ENCODE data around the gene FAM120AOS. TPM values are rescaled to one million over a fixed set of nuclear protein-coding genes. Genes with fewer than 3 reads are reported as not detected.

Gene FAM120AOS
- total RNA-seq, 2 experiments from 2014 or later: 47.1 to 55.7 TPM

GRCh38 chr9:93435386-93435785 lies 18.0 kb downstream of the FAM120AOS start:
- POLR2A ChIA-PET: no interaction called here
- H3K9me2 ChIP-seq (ENCODE audit: insufficient read depth, low read length): no peaks in the 10 kb centered on the region

GRCh38 chr9:93434056-93434455 lies 19.3 kb downstream of the FAM120AOS start:
- Histone ChIP-seq H3K9me2 (ENCODE audit: insufficient read depth, low read length) (no peaks in the 10 kb centered on the region), H3K27ac (ENCODE audit: low read depth, low read length, poor library complexity, severe bottlenecking) (no peak overlapping the region), H3K4me1 (ENCODE audit: insufficient read depth, low read length, poor library complexity, severe bottlenecking) (peaks cover 6% of the 10 kb centered on the region), H4K20me1 (ENCODE audit: insufficient read depth, low read length) (no peaks in the 10 kb centered on the region), H2AFZ (ENCODE audit: low read length) (no peak overlapping the region), H3K79me2 (ENCODE audit: insufficient read depth, low read depth, low read length) (no peaks in the 10 kb centered on the region), H3K36me3 (ENCODE audit: insufficient read depth, low read length) (no peaks in the 10 kb centered on the region), H3K9me3 (ENCODE audit: low read length) (no peaks in the 10 kb centered on the region), H3K4me3 (ENCODE audit: low read depth, low read length, poor library complexity, severe bottlenecking) (no peak overlapping the region), H3K4me2 (ENCODE audit: low read length) (no peak overlapping the region)
- ChIA-PET POLR2A (no interaction called here), CTCF (ENCODE audit: unreplicated experiment) (no interaction called here)
- no peak for DNase-seq (ENCODE audit: low spot score)
- BruUV-seq (replicated peaks): no TSS peak
- intact Hi-C loops (cut with micrococcal nuclease; ENCODE audit: unreplicated experiment): loop anchor here (10.0 kb wide), 1 partner anchor 269 kb away; no protein-coding TSS in a partner anchor
- TF ChIP-seq, protein P1, sequence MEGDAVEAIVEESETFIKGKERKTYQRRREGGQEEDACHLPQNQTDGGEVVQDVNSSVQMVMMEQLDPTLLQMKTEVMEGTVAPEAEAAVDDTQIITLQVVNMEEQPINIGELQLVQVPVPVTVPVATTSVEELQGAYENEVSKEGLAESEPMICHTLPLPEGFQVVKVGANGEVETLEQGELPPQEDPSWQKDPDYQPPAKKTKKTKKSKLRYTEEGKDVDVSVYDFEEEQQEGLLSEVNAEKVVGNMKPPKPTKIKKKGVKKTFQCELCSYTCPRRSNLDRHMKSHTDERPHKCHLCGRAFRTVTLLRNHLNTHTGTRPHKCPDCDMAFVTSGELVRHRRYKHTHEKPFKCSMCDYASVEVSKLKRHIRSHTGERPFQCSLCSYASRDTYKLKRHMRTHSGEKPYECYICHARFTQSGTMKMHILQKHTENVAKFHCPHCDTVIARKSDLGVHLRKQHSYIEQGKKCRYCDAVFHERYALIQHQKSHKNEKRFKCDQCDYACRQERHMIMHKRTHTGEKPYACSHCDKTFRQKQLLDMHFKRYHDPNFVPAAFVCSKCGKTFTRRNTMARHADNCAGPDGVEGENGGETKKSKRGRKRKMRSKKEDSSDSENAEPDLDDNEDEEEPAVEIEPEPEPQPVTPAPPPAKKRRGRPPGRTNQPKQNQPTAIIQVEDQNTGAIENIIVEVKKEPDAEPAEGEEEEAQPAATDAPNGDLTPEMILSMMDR (conservative IDR thresholded peaks at IDR 0.05; ENCODE audit: low read length): no peak
- TF ChIP-seq EZH2phosphoT487 (IDR thresholded peaks at IDR 0.05; ENCODE audit: borderline replicate concordance, low read depth, low read length): no peak

More at GRCh38 chr9:93435386-93435785, 18.0 kb downstream of the FAM120AOS start:
- Histone ChIP-seq H2AFZ (ENCODE audit: low read length) (no peak overlapping the region), H3K27ac (ENCODE audit: low read depth, low read length, poor library complexity, severe bottlenecking) (no peak overlapping the region), H3K4me3 (ENCODE audit: low read depth, low read length, poor library complexity, severe bottlenecking) (no peak overlapping the region), H3K9me3 (ENCODE audit: low read length) (no peaks in the 10 kb centered on the region), H3K79me2 (ENCODE audit: insufficient read depth, low read depth, low read length) (no peaks in the 10 kb centered on the region), H3K4me1 (ENCODE audit: insufficient read depth, low read length, poor library complexity, severe bottlenecking) (peaks cover 6% of the 10 kb centered on the region), H3K4me2 (ENCODE audit: low read length) (no peak overlapping the region), H3K36me3 (ENCODE audit: insufficient read depth, low read length) (no peaks in the 10 kb centered on the region), H4K20me1 (ENCODE audit: insufficient read depth, low read length) (no peaks in the 10 kb centered on the region)
- BruUV-seq (replicated peaks): no TSS peak
- intact Hi-C loops (cut with micrococcal nuclease; ENCODE audit: unreplicated experiment): loop anchor here (10.0 kb wide), 1 partner anchor 271 kb away; no protein-coding TSS in a partner anchor
- DNase-seq (ENCODE audit: low spot score): no peak
- CTCF ChIA-PET (ENCODE audit: unreplicated experiment): no interaction called here
- no peak for TF ChIP-seq EZH2phosphoT487 (IDR thresholded peaks at IDR 0.05; ENCODE audit: borderline replicate concordance, low read depth, low read length)
- TF ChIP-seq, protein P1 (conservative IDR thresholded peaks at IDR 0.05; ENCODE audit: low read length): no peak

DNA sequence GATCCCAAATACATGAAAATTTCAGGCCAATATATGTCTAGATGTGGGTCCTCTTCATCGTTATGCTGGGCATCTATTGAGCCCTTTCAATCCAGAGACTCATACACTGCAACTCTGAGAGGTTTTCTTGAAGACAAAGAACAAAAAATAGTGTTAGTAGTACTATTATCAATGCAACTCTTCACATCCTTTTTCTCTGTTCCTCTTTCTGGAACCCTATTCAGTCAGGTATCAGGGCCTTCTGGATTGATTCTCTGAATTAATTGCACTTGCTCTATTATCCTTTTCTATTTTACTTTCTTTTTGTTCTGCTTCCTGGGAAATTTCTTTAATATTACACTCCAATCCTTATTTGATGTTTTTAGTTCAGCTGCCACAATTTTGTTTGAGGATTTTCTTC lies 20.4 kb downstream of the FAM120AOS start:
- intact Hi-C loops (cut with micrococcal nuclease; ENCODE audit: unreplicated experiment): loop anchor here (10.0 kb wide), 1 partner anchor 268 kb away; no protein-coding TSS in a partner anchor
- CTCF ChIA-PET (ENCODE audit: unreplicated experiment): no interaction called here

More for the DNA sequence above, 20.4 kb downstream of the FAM120AOS start:
- H3K36me3 ChIP-seq (ENCODE audit: insufficient read depth, low read length): no peaks in the 10 kb centered on the region
- peaks cover 6% of the 10 kb centered on the region for H3K4me1 ChIP-seq (ENCODE audit: insufficient read depth, low read length, poor library complexity, severe bottlenecking)
- no TSS peak for BruUV-seq (replicated peaks)
- no peak for DNase-seq (ENCODE audit: low spot score)
- H3K4me2 ChIP-seq (ENCODE audit: low read length): no peak overlapping the region
- no peaks in the 10 kb centered on the region for H3K9me3 ChIP-seq (ENCODE audit: low read length)
- H3K79me2 ChIP-seq (ENCODE audit: insufficient read depth, low read depth, low read length): no peaks in the 10 kb centered on the region
- no peak overlapping the region for H2AFZ ChIP-seq (ENCODE audit: low read length)
- no peaks in the 10 kb centered on the region for H4K20me1 ChIP-seq (ENCODE audit: insufficient read depth, low read length)
- no peak overlapping the region for H3K4me3 ChIP-seq (ENCODE audit: low read depth, low read length, poor library complexity, severe bottlenecking)
- no peak for TF ChIP-seq EZH2phosphoT487 (IDR thresholded peaks at IDR 0.05; ENCODE audit: borderline replicate concordance, low read depth, low read length)
- TF ChIP-seq, protein P1 (conservative IDR thresholded peaks at IDR 0.05; ENCODE audit: low read length): no peak
- H3K9me2 ChIP-seq (ENCODE audit: insufficient read depth, low read length): no peaks in the 10 kb centered on the region
- POLR2A ChIA-PET: no interaction called here
- H3K27ac ChIP-seq (ENCODE audit: low read depth, low read length, poor library complexity, severe bottlenecking): no peak overlapping the region
